T-helper 1 cell (primary cell): ENCODE results near the gene FAM120A.

ENCODE experiments used
- DNase-seq, 5 donors: peaks; one replicate each; pipeline ENCODE4 v3.0.0-alpha.2; 2012 to 2020

Gene FAM120A

DNA sequence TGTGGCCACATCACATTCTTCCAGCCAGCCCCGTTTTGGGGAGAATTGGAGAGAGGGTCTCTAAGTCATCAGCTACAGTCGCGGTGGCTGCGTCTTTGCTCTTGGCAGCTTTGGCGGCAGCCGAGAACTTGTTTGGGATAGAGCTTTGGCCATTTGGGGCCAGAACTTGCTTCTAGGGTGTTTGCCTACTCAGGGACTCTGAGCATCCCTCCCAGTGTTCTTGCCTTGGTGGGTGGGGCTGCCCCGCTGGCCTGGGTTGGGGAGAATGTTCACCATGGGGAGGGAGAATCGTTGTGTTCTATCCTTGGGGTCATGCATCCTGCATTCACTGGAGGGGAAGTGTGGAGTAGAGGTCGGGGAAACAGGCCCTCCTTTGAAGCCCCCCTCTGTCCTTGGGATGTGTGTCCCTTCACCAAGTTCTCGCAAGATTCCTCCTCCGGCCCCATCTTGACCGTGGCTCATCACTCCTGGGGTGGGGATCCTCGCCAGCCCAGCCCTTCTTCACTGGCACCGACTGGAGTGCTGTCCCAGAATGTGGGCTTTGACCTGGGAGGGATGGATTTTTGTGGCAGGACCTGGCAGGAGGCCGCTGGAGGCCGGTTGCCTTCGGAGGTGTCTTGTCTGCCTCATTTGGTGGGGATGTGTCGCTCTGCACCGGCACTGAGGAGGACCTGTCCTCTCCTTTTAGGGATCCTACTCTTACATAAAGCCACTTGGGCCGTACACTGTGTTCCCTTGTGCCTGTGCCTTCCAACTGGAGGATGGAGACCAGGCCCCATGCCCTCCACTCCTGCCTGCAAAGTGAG is 128.4 kb downstream of the FAM120A start:
- no peak for DNase-seq

DNA sequence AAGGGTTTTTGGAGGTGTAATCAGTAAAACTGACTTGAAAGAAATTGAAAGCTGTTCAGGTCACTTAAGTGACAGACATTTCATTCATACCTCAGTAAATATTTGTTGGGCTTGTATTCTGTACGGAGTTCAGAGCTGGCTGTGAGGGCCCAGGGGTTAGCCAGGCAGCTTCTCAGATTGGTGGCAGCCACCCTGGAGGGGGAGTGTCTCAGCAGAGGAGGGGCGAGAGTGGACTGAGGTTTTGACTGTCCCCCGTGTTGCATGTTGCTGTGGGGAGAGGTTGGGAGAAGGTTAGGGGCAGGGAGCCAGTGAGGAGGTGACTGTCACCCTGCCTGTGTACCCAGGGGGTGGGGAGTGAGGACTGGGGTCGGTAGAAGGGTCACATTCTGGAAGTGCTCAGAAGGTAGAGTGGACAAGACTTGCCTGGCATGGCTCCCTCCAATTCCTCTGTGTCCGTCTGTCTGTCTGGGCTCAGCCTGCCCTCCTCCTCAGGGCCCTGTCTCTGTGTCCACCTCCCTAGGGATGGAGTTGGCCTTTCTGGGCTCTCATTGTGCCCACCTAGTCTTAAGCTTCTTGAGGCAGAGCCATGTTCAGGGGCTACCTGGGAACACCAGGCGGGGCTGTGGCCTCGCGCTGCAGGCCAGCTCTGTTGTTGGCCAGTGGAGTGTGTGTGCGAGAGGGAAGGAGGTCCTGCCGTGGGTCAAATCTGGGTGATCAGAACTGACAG is 129.3 kb downstream of the FAM120A start:
- no peak for DNase-seq

DNA sequence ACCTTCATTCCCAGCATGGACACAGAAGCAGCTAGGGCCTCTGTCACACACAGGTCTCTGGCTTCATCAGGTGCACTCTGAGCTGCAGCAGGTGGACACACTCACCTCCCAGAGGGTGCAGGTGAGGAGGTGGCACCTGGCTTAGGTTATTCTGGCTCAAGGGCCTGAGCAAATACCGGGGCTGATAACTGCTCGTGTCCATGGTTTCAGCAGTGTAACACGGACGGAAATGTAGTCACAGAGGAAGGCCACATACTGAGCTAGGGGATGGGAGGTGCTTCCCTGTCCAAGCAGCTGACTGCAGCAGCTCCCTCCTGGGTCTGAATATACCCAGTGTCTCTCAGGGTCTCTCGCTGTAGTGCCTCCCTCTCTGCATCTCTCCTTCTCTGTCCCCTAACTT is 130.6 kb downstream of the FAM120A start:
- DNase-seq = no peak

DNA sequence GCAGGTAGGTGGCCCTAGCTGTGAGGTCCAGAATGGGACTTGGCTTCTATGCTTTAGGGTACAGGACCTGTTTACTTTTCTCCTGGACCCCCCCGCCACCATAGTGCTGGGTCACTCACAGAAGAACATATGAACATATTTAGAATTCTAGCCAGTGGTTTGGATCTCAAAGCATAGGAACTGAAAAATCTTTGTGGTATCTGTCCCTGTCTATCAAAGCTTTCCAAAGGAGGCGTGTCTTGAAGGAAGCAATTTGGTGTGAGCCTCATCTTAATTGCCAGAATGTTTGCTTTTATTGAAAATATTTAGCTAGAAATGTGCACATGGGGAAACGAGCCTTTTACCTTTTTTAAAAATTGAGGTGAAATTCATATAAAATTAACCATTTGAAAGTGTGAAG is 131.1 kb downstream of the FAM120A start:
- DNase-seq = no peak

DNA sequence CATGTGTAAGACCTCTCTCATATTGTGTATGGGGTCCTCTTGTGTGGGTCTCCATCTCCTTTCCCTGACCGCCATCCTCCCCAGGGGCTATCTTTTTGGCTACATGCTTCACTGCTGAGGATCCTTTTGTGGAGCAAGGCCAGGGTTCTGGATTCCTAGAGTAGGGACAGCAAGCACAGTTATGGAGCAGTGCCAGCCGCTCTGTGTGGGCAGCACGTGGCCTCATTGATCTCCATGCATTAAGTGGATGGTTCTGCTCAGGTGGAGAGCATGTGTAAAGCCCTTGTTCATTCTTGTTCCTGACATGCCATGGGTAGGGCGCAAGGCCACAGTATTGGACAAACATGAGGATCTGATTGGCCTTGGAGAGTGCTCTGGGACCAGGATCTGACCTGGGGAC is 133.8 kb downstream of the FAM120A start:
- no peak for DNase-seq

DNA sequence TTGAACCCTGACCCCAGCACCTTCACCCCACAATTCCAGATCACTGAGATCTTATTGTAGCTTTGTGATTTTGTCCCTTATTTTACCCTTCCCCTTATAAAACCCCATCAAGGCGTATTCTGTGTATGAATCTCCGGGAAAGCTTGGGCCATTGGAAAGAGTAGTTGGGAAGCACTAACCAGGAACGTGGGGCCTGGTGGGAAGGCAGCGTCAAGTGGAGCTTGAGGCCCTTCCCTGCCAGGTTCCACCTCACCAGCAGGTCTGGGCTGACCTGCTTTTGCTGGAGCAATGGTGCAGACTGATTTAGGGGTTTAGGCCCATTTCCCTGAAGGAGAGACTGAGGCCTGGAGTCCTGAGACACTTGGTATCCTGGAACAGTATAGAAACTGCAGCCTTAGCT is 134.2 kb downstream of the FAM120A start:
- DNase-seq = no peak

DNA sequence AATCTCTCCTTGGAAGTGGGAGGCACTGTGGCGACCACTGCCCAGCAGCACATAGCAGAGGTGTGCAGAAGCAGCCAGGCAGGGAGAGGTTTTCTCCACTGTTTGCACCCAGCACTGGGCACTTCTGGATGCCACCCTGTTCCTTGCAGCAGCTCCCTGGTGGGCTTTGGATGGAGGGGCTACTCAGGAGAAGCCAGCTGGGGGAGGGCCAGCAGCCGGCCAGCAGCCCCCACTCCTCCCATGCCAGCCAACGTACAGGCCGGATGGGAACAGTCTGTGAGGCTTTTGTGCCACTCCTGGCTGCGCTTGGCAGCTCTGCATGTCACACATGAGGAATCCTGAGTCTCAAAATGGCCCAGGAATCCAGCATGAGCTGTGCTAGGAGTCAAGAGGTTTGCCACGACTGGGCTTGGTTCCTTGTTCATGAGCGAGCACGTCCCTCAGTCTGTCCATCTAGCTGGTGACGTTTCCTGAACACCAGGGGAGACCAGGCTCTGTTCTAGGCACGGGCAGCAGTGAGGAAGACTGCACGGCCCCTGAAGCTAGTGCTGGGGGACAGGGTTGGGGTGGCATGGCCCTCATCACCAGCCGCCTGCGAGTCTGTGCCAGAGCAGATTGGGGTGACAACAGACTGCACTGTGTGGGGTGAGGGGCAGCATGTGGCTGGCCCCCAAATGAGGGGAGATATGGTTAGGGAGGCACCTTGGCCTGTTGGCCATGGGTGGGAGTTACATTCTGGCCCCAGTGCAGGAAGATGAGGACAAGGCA is 135.0 kb downstream of the FAM120A start:
- DNase-seq = no peak

DNA sequence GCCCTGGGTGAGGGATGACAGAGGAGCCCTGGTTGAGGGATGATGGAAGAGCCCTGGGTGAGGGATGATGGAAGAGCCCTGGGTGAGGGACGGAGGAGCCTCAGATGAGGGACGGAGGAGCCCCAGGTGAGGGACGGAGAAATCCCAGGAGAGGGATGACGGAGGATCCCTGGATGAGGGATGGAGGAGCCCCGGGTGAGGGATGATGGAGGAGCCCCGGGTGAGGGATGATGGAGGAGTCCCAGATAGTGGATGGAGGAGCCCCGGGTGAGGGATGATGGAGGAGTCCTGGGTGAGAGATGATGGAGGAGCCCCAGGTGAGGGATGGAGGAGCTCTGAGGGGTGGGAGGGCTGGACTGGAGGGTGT is 135.8 kb downstream of the FAM120A start:
- no peak for DNase-seq

DNA sequence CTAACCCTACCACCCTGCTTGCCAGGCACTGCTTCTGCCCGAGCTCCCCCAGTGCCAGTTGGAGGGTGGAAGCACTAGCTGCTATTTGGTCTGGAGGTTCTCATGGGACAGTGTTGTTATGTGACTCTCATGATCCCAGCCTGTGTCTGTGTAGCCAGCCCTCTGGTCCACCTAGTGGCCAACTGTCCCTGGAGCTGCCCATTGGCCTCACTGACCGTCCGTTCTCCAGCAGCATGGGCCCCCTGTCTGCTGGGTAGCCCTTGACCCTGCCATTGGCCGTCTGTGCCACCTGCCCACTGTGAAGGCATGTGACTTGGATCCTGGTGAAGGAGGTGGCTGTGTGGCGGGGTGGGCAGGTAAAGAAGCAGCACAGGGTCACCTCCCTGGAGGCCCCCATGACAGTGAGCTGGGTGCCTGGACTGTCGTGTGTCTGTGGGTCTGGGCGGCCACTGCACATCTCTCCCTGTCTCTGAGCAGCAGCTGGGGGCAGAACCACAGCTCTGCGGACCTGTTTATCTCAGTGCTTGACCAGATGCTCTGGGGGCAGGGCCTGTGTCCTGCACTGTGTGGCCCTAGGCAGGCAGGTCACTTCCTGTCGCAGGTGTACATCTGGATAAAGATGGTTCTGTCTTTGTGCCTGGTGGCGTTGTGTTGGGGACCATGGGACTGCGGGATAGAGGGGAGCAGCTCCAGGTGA is 136.3 kb downstream of the FAM120A start:
- no peak for DNase-seq

DNA sequence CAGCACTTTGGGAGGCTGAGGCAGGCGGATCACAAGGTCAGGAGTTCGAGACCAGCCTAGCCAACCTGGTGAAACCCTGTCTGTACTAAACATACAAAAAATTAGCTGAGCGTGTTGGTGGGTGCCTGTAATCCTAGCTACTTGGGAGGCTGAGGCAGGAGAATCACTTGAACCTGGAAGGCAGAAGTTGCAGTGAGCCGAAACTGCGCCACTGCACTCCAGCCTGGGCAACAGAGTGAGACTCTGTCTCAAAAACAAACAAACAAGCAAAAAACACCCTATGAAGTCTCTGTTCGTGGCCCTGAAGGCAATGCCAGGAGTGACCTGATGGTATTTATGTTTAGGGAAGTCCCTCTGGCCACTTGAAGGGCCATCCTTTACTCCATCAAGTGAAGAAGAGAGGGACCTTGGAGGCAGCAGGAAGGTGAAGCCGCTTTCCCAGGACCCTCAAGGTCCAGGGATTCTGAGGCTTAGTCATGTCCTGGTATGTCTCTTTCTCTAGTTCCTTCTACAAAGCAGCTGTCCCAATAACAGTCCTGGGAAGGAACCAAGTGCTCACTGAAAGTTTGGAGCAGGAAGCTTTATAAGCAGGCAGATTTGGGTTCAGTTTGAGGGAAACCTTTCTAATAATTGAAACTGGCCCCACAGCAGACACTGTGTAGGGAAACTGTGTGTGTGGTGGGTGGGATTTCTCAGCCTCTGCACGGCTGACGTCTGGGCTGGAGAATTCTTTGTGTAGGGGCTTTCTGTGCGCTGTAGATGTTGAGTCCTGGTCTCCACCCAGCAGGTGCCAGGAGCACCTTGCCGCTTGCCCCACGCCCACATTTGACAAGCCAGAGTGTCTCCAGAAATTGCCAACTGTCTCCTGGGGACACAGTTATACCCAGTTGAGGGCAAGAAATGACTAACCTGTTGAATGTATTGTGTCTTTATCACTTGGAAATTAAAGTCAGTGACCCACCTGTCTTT is 137.4 kb downstream of the FAM120A start:
- DNase-seq = no peak

DNA sequence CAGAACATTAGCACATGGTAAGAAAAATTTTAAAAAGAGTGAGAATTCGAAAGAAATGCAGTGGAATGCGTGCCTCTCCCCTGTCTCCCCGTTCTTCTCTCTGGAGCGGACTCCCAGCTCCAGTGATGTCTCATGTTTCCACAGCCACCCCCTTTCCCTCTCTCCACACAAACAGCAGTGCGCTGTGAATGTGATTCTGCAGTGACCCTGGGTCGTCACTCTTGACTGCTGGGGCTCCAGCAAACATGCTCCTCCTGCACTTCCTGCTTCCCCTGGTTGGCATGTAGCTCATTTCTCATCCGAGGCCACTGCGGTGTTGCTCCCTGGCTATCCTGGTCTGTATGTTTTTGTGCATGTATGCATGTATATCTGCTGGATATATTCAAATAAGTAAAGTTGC is 138.2 kb downstream of the FAM120A start:
- no peak for DNase-seq

DNA sequence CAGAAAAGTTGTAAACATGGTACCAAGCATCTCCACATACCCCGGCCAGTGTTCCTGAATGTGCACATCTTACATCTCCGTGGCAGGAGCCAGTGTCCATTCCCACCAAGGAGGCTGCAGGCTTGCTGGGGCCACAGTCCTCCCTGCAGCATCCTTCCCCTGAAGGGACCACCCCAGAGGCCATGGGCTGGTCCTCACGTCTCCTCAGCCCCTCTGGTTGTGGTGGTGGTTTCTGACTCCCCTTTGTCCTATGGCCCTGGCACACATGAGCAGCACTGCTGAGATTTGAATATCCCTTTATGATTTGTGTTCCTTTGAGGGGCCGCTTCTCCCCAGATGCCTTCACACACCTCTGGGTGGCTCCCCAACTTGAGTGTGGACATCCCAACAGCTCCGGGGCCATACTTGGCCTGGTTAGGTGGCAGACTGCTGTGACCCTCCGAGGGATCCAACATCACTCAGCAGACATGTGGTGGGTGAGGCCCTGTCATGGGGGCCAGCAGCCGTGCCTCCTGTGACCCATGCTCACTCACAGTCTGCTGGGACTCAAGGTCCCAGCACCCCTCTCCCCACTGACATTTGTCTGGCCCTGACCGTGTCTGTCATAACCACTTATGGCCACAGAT is 139.2 kb downstream of the FAM120A start:
- DNase-seq = no peak

DNA sequence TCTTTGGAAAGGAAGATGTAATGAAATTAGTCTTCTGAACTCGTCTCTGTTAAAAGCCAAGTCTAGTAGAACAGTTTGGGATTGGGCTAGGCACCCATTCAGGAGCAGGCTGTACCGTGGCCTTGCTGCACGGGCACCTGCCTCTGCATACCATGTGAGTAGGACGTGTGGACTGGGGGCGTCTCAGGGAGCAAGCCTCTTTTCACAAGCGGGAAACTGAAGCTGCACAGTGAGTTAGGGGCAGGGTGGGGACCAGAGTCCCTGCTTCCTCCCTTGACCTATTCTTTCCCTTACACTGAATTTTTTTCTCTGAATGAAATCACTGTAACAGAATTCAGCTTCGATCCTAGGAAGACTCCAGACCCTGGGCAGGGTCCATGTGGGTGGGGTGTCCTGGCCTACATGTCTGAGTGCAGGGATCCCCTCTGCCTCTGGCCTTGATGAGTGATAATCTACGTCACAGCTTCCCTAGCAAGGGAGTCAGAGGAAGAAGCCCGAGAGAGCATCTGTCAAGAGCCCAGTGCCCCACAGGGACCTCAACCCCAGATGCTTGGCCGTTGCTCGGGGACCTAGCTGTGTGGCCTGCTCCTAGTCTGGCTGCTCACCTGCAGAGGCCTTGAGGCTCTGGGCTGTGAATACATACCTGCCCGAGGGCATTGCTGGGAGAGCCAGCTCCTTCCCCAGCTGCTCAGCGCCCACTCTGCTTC is 140.0 kb downstream of the FAM120A start:
- DNase-seq = no peak

DNA sequence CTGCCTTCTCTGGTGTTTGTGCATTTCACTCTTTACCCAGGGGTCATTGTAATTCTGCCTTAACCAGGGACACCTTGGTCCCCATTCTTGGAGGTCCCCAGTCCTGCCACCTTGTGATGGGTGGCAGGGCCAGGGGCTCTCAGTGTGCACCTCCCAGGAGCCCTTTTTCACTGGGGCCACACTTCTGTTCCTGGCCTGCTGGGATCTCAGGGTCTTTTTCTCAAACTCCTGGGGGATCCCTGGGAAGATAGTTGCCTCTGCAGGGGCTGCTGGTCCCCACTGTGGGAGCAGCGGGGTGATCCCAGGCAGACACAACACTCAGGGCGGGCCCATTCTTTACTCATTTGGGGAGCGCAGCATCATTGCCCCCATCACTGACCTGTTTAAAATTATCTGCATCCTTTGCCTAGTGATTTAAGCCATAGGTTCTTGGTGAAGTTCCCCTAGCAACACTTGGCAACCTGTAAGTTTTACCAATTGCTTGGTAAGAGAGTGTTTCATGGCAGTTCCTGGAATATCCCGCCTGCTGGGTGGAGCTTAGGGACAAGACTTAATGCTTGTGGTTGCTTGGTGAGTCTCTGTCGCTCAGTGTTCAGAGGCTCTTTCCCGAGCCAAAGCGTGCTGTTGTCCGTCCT is 140.6 kb downstream of the FAM120A start:
- no peak for DNase-seq

DNA sequence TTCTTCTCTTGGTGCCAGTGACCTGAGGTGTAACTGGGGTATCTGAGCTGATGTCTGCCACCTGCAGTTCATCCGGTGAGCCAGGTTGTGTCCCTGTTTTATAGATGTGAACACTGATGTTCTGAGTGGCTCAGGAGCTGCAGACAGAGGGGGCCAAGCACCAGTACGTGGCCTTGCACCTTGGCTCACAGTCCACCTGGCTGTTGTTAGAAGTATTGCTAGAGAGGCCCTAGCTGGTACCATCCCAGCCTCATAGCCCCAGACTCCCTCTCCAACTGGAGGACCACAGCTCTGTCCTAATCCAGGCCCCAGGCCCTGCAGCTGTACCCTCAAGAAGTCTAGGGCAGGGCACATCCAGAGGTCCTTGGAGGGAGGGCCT is 141.1 kb downstream of the FAM120A start:
- no peak for DNase-seq

DNA sequence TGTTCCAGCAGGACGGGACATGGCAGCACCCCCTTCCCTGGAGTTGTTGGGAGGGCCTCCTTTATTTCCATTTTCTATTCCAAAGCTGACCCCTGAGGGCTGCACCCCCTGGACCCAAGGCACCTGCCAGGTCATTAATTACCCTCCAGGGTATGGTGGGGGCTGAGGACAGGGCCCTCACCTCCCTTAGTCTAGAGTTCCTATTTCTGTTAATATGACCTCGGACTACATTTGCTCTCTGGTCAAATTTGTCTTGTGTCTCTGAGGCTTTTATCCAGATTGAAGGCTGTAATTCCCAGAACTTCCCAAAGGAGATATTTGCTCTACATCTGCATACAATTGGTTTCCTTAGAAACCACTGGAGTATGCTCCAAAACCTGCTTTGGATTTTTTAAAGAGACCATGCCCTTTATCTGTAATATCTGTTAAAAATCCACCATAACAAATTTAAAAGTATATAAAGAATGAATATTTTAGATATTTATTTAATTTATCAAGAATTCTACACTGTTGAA is 141.7 kb downstream of the FAM120A start:
- DNase-seq = no peak

DNA sequence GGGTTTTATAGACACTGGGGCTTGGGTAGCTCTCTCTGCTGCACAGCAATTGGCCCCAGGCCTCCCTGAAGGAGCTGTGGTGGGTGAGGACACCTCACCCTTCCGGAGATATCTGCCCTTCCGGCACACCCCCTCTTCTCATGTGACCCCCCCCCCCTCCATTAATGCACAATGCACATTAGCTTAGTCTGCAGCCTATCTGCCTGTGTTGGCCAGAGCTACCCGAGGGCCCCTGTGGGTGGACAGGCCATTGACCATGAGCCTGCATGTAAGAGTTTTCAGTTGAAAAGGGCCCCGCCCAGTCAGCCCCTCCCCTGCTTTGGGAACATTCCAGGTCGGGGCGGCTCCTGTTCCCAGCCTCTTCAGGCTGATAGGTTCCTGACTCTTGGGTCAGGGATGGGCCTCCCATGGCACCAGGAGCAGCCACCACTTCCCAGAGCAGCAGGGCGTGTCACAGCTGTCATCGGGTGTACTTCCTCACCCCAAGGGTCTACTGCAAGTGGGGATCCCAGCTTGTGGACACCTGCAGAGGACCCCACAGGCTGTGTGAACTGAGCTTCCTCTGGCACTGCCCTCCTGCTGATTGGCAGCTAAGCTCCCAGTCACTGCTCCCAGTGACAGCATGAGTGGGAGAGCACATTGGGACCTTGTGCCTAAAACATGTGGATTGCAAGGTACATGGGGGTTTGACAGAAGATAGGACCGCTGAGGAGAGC is 142.7 kb downstream of the FAM120A start:
- no peak for DNase-seq

DNA sequence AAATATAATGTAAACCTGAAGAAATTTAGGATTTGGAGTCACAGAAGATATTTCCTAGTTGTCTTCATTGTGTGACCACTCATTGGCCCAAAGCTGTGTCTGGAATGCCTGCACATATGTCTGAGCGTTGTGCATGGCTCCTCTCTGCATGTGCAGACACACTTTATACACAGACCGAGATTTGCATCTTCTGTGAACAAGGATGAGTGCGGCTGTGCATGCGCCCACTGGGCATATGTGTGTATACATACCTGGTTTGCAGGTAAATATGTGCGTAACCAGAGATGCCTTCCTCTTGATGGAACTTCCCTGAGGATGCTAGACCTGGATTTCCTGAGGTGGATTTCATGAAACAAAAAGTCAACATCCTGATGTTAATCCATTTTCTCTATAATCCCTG is 144.0 kb downstream of the FAM120A start:
- no peak for DNase-seq

DNA sequence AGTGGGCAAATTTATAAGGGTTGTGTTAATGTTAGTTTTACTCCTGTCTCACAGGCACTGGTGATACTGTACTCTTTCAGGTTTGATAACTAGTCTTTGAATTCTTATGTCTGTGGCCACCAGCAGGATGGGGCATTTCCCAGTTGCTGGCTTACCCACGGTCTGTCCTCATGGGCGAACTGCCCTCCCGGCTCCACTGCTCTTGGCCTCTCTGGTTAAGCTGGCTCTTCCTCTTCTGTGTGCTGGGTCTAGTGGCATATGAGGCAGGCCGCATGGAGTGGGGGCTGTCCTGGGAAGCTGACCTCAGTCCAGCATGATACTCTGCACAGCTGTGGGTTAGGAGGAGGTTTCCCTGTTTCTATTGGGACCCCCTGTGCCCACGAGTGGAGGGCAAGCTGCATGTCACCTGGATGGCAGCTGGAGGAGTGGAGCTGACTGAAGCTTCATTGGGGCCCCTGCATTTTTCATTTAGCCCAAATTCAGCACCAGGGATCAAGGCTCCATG is 144.4 kb downstream of the FAM120A start:
- DNase-seq = no peak
